ENCODE measurements around the gene NCBP2. TPM values are rescaled to one million over a fixed set of nuclear protein-coding genes. Genes with fewer than 3 reads are reported as not detected.

Gene NCBP2
- 61.1 and 81.2 TPM in 2 replicates for total RNA-seq (ENCODE audit: low replicate concordance)
- long read RNA-seq, full-length matches to known transcripts = 496 of 517 reads
- long read RNA-seq, partial matches to known transcripts = 7 of 517 reads
- long read RNA-seq, other reads (novel, unspliced or antisense) = 14 of 517 reads

DNA sequence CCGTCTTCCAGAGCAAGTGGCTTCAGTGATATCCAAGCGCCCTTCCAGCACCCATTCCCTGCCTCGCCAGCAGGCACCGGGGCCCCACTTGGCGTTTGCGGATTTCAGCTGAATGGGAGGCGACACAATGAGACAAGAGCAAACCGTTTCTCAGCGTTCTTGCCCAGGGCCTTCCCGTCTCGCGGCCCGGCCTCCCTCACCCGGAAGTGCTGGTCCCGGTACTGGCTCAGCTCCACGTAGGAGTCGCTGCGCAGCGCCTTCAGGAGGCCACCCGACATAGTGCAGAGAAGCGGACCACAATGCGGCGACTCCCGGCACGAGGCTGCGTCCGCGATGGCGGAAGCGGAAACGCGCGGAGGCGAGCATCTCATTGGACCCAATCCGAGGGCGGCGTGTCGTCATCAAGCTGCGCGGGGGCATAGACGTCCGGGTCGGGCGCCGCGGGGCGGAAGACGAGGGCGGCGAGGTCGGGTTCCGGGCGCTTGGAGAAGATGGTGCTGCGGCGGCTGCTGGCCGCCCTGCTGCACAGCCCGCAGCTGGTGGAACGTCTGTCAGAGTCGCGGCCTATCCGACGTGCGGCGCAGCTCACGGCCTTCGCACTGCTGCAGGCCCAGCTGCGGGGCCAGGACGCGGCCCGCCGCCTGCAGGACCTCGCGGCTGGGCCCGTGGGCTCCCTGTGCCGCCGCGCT is at the start of gene NCBP2:
TSS of gene NCBP2 (minus strand) at position 303 of the 689 bp plus-strand sequence. CDS start at position 278, 25 bp downstream.
- peaks cover 31% of the 10 kb centered on the region for H3K4me1 Mint-ChIP-seq (ENCODE audit: unreplicated experiment)
- no peaks in the 10 kb centered on the region for H3K27me3 Mint-ChIP-seq
- H3K36me3 Mint-ChIP-seq = peaks cover 16% of the 10 kb centered on the region
- TF ChIP-seq, protein P1, sequence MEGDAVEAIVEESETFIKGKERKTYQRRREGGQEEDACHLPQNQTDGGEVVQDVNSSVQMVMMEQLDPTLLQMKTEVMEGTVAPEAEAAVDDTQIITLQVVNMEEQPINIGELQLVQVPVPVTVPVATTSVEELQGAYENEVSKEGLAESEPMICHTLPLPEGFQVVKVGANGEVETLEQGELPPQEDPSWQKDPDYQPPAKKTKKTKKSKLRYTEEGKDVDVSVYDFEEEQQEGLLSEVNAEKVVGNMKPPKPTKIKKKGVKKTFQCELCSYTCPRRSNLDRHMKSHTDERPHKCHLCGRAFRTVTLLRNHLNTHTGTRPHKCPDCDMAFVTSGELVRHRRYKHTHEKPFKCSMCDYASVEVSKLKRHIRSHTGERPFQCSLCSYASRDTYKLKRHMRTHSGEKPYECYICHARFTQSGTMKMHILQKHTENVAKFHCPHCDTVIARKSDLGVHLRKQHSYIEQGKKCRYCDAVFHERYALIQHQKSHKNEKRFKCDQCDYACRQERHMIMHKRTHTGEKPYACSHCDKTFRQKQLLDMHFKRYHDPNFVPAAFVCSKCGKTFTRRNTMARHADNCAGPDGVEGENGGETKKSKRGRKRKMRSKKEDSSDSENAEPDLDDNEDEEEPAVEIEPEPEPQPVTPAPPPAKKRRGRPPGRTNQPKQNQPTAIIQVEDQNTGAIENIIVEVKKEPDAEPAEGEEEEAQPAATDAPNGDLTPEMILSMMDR (conservative IDR thresholded peaks at IDR 0.05) = peak; percentile 73
- DNase-seq (ENCODE audit: extremely low spot score, unreplicated experiment) = peak; percentile 99
- H3K27ac Mint-ChIP-seq = peak within 1 kb of the TSS; percentile 99
- peak within 1 kb of the TSS; percentile 99 for H3K4me3 Mint-ChIP-seq
- H3K9me3 Mint-ChIP-seq = no peaks in the 10 kb centered on the region

DNA sequence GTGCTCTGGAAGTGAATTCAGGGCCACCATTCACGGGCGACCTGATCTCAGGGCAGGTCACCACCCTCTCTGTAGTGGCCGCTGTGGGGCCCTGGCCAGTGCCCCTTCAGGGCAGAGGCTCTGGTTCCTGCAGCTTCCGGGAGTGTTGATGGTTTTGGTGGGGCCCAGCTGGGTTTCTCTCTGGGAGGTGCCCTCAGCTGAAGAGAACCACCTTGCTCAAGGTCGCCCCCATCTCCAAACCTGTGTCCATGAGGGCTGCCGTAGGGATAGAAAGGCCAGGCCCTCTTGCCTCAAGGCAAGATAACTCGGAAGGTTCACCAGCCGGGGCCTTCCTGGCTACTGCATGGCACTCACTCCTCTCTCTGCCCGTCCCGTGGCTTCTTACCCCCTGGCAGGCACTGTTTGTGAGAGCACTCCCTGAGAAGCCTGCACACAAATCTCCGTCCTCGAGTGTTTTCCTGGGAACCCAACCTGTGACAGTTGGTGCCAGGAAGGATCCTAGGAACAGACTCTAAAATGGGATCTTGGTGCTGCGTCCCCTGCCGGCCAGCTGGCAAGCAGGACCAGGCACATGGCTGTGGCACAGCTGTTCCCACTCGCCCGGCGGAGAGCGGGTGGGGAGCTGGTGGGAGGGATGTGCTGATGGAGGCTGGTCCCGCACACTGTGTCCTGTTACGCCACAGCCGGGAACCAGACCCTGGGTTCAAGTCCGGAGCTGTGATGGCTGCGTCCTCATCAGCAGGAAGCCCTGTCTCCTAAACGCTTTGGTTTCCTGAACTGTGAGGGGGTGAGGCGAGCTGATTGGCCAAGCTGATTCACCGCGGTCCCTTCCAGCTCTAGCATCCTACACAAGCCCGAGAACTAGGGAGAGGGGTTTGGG is 49.5 kb upstream of the NCBP2 start:
- no peaks in the 10 kb centered on the region for H3K36me3 Mint-ChIP-seq
- H3K4me1 Mint-ChIP-seq (ENCODE audit: unreplicated experiment) = no peaks in the 10 kb centered on the region
- H3K4me3 Mint-ChIP-seq = no peak overlapping the region
- H3K27me3 Mint-ChIP-seq = no peaks in the 10 kb centered on the region
- H3K9me3 Mint-ChIP-seq = no peaks in the 10 kb centered on the region
- no peak for DNase-seq (ENCODE audit: extremely low spot score, unreplicated experiment)
- H3K27ac Mint-ChIP-seq = no peak overlapping the region
- TF ChIP-seq, protein P1 (conservative IDR thresholded peaks at IDR 0.05) = no peak

GRCh38 chr3:196990601-196991007 is 48.3 kb upstream of the NCBP2 start:
- no peak overlapping the region for H3K4me3 Mint-ChIP-seq
- no peaks in the 10 kb centered on the region for H3K9me3 Mint-ChIP-seq
- DNase-seq (ENCODE audit: extremely low spot score, unreplicated experiment) = no peak
- no peaks in the 10 kb centered on the region for H3K27me3 Mint-ChIP-seq
- TF ChIP-seq, protein P1 (conservative IDR thresholded peaks at IDR 0.05) = no peak
- no peaks in the 10 kb centered on the region for H3K36me3 Mint-ChIP-seq
- H3K4me1 Mint-ChIP-seq (ENCODE audit: unreplicated experiment) = no peaks in the 10 kb centered on the region
- H3K27ac Mint-ChIP-seq = no peak overlapping the region

DNA sequence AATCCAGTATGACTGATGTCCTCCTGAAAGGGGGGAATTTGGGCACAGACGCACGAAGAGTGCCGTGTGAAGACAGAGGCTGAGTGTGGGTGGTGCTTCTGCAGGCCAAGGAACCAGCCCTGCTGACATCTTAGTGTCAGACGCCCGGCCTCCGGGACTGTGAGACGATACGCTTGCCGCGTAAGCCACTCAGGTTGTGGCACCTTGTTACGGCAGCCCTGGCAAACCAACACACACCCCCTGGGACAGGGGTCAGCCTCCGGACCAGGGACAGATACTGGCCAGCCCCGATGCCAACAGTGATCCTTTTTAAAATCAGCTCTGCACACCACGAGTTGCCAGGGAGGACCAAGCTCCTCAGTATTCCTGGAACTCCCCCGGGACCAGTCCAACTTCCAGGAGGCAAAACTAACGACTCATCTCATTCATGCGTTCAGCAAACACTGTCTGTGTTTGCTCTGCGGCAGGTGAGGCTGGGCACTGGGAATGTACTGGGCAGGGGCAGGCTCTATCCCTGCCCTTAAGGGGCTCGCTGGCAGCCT is 47.5 kb upstream of the NCBP2 start:
- no peaks in the 10 kb centered on the region for H3K9me3 Mint-ChIP-seq
- H3K36me3 Mint-ChIP-seq = no peaks in the 10 kb centered on the region
- no peak overlapping the region for H3K27ac Mint-ChIP-seq
- H3K4me1 Mint-ChIP-seq (ENCODE audit: unreplicated experiment) = no peaks in the 10 kb centered on the region
- no peaks in the 10 kb centered on the region for H3K27me3 Mint-ChIP-seq
- TF ChIP-seq, protein P1 (conservative IDR thresholded peaks at IDR 0.05) = no peak
- H3K4me3 Mint-ChIP-seq = no peak overlapping the region
- no peak for DNase-seq (ENCODE audit: extremely low spot score, unreplicated experiment)

- TF ChIP-seq, protein P1 (conservative IDR thresholded peaks at IDR 0.05) = no peak
- H3K27ac Mint-ChIP-seq = no peak overlapping the region
- H3K27me3 Mint-ChIP-seq = no peaks in the 10 kb centered on the region
- DNase-seq (ENCODE audit: extremely low spot score, unreplicated experiment) = no peak
- no peak overlapping the region for H3K4me3 Mint-ChIP-seq
- no peaks in the 10 kb centered on the region for H3K36me3 Mint-ChIP-seq
- H3K9me3 Mint-ChIP-seq = peaks cover 4% of the 10 kb centered on the region
- no peaks in the 10 kb centered on the region for H3K4me1 Mint-ChIP-seq (ENCODE audit: unreplicated experiment)
These were observed 46.1 kb upstream of the NCBP2 start for GRCh38 chr3:196988241-196989029.

Measured in type B pancreatic cell (in vitro differentiated cells).